OCI-LY1 (cell line): ENCODE data around the gene CARS1.

Experiments used
- CTCF ChIP-seq: fragments of 200-600 bp; sonication (generic), shearing (Covaris generic); IDR thresholded peaks from 2 replicates; pipeline ENCODE4 v1.5.1; 2017; ENCODE audit warnings: mild to moderate bottlenecking, antibody characterized with exemption, low read length, moderate library complexity, mixed read lengths
- EZH2 ChIP-seq: fragments of 200-600 bp; sonication (generic), shearing (Covaris generic); IDR thresholded peaks from 2 replicates; pipeline ENCODE4 v1.8.0; 2017; ENCODE audit warnings: borderline replicate concordance, mixed run types, mild to moderate bottlenecking, antibody characterized with exemption, low read length, moderate library complexity, mixed read lengths

DNA sequence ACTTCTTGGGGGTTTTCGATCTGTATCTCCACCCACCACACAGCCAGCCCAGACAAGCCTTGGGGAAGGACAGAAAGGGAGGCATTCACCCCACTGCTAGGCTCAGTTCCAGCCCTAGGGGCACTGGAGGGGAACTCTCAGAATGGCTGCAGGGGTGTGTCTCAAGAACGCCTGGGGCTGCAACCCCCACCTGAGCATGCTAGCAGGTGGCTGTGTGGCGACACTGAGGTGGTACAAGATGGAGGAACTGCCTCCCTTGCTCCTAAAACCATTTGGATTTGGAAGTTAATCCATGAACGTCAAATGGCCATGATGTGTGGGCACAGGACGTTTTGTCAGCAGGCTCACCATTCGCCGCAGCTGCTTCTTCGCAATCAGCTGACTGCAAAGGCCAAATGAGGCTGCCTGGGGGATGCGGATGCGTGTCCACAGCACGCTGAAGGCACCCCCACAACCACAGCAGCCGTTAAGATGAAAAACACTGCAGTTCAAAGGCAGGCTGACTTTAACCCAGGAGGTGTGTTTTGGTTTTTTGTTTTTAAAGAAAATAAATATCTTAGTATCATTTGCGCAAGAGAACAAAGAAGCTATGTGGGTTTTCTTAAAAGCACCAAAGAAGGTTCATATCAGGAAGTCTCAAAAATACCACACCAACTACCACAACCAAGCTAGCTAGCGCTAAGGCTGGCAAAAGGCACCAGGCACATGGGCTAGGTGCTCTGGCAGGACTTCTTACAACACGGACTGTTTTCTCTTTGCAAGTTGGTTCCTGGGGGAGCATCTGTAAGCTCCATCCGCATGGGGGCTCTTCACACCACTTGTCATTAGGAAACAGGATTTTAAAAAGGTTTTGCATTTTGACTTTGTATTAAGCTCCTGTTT lies 42.9 kb downstream of the CARS1 start:
- TF ChIP-seq CTCF: no peak
- TF ChIP-seq EZH2: no peak
